IPS DF 19.7 (cell line): ENCODE measurements around the gene ABR.
"Not testable (repeated sequence)": the region's sequence is repeated elsewhere in the genome, so short reads cannot be mapped to it uniquely, and the experiment has no call there.

Experiments used
- DNase-seq: peaks from one replicate; pipeline ENCODE4 v3.0.0-alpha.2; 2013; ENCODE audit warnings: low read depth, low spot score

Gene ABR

GRCh38 chr17:1173432-1174262 lies 6.1 kb downstream of the ABR start:
- no peak for DNase-seq

GRCh38 chr17:1171953-1172352 lies 7.8 kb downstream of the ABR start:
- no peak for DNase-seq

GRCh38 chr17:1170739-1171138 lies 9.0 kb downstream of the ABR start:
- DNase-seq: no peak

GRCh38 chr17:1169929-1170312 lies 9.9 kb downstream of the ABR start:
- DNase-seq: no peak

- no peak for DNase-seq
Measured at GRCh38 chr17:1169221-1169928, 10.4 kb downstream of the ABR start.

GRCh38 chr17:1168533-1169220 lies 11.1 kb downstream of the ABR start:
- DNase-seq: no peak

- DNase-seq: no peak
Measured at GRCh38 chr17:1166276-1166675, 13.5 kb downstream of the ABR start.

- no peak for DNase-seq
Measured at GRCh38 chr17:1165836-1166235, 13.9 kb downstream of the ABR start.

- DNase-seq: no peak
Measured at GRCh38 chr17:1164935-1165556, 14.7 kb downstream of the ABR start.

- no peak for DNase-seq
Measured at GRCh38 chr17:1162116-1162855, 17.5 kb downstream of the ABR start.

GRCh38 chr17:1160591-1161390 lies 19.0 kb downstream of the ABR start:
- no peak for DNase-seq

- no peak for DNase-seq
Measured at GRCh38 chr17:1159431-1160180, 20.2 kb downstream of the ABR start.

- no peak for DNase-seq
Measured at GRCh38 chr17:1158879-1159278, 20.9 kb downstream of the ABR start.

- no peak for DNase-seq
Measured at GRCh38 chr17:1156864-1157263, 22.9 kb downstream of the ABR start.

GRCh38 chr17:1154704-1155103 lies 25.1 kb downstream of the ABR start:
- DNase-seq: no peak

- DNase-seq: peak; percentile 23
Measured at GRCh38 chr17:1153795-1154546, 25.8 kb downstream of the ABR start.

- not testable (repeated sequence) for DNase-seq
Measured at GRCh38 chr17:1152582-1152981, 27.2 kb downstream of the ABR start.

- DNase-seq: no peak
Measured at GRCh38 chr17:1150863-1151600, 28.7 kb downstream of the ABR start.
